IMR-90 (cell line): ENCODE measurements around the gene COL1A1. TPM values are rescaled to one million over a fixed set of nuclear protein-coding genes. Genes with fewer than 3 reads are reported as not detected.

Experiments used
- ATAC-seq: fragments of 200-7000 bp; cut with Tn5 transposase; 2 replicates; pipeline ENCODE4 v1.9.1; 2020; ENCODE audit warnings: low read depth, mild to moderate bottlenecking, moderate library complexity
- BruUV-seq: library from RNA; stranded (reverse); fragments of 400-500 nt; replicated peaks from 2 replicates; lab custom pipeline; 2021; lab: Mats Ljungman, UMichigan
- CTCF ChIA-PET: fragments of 300-600 bp; formaldehyde crosslinking; extraction: SDS; loops from one replicate; lab custom pipeline; 2021; ENCODE audit warnings: antibody characterized with exemption; lab: Yijun Ruan, JAX
- POLR2A ChIA-PET: fragments of 300-600 bp; sonication (Branson Sonifier 250); formaldehyde crosslinking; loops from one replicate; lab custom pipeline; 2022; ENCODE audit warnings: antibody characterized with exemption; ENCODE audit not compliant: unreplicated experiment; lab: Charles Lee
- DNase-seq: peaks from one replicate; pipeline ENCODE4 v3.0.0; 2013
- H2AFZ ChIP-seq: replicated peaks from 2 replicates; pipeline ENCODE3; 2013; ENCODE audit warnings: low read length, mild to moderate bottlenecking; ENCODE audit not compliant: poor library complexity
- H2AK5ac ChIP-seq: 2 replicates; pipeline ENCODE4 v1.6.1; 2013; ENCODE audit warnings: low read depth, low read length, inconsistent platforms
- H2AK9ac ChIP-seq: replicated peaks from 2 replicates; pipeline ENCODE3; 2013; ENCODE audit warnings: mild to moderate bottlenecking, low read depth, low read length, moderate library complexity; ENCODE audit not compliant: poor library complexity
- H2BK120ac ChIP-seq: 2 replicates; pipeline ENCODE4 v1.6.1; 2013; ENCODE audit warnings: low read depth, low read length, inconsistent platforms
- H2BK15ac ChIP-seq: 3 replicates; pipeline ENCODE4 v1.6.1; 2013; ENCODE audit warnings: low read depth, low read length, inconsistent platforms
- H2BK20ac ChIP-seq: 2 replicates; pipeline ENCODE4 v1.6.1; 2013; ENCODE audit warnings: low read depth, mild to moderate bottlenecking, inconsistent platforms, low read length, moderate library complexity
- H2BK5ac ChIP-seq: 2 replicates; pipeline ENCODE4 v1.6.1; 2013; ENCODE audit warnings: mild to moderate bottlenecking, low read depth, low read length, inconsistent platforms; ENCODE audit not compliant: poor library complexity, severe bottlenecking
- H3K14ac ChIP-seq: replicated peaks from 2 replicates; pipeline ENCODE4 v1.6.1; 2013; ENCODE audit warnings: low read depth, low read length, inconsistent platforms
- H3K18ac ChIP-seq: 2 replicates; pipeline ENCODE4 v1.6.1; 2013; ENCODE audit warnings: low read depth, low read length, control low read depth
- H3K23ac ChIP-seq: 2 replicates; pipeline ENCODE4 v1.6.1; 2013; ENCODE audit warnings: low read depth, low read length, inconsistent platforms
- H3K27ac ChIP-seq: 2 replicates; pipeline ENCODE4 v1.5.1; 2013; ENCODE audit warnings: mild to moderate bottlenecking, control low read depth, low read length; ENCODE audit not compliant: insufficient read depth
- H3K27me3 ChIP-seq: 2 replicates; pipeline ENCODE4 v1.6.1; 2013; ENCODE audit warnings: low read length; ENCODE audit not compliant: control insufficient read depth, insufficient read depth
- H3K36me3 ChIP-seq: 2 replicates; pipeline ENCODE4 v1.6.1; 2013; ENCODE audit warnings: low read length, mixed read lengths; ENCODE audit not compliant: control insufficient read depth, insufficient read depth
- H3K4ac ChIP-seq: 2 replicates; pipeline ENCODE4 v1.6.1; 2013; ENCODE audit warnings: low read depth, low read length, inconsistent platforms
- H3K4me1 ChIP-seq: 2 replicates; pipeline ENCODE4 v1.6.1; 2013; ENCODE audit warnings: low read length, mixed read lengths; ENCODE audit not compliant: control insufficient read depth, insufficient read depth
- H3K4me2 ChIP-seq: 2 replicates; pipeline ENCODE4 v1.6.1; 2013; ENCODE audit warnings: low read depth, mild to moderate bottlenecking, control low read depth, low read length, moderate library complexity
- H3K4me3 ChIP-seq: 2 replicates; pipeline ENCODE4 v1.5.1; 2013; ENCODE audit warnings: low read depth, mild to moderate bottlenecking, control low read depth, low read length, moderate library complexity; ENCODE audit not compliant: insufficient read depth
- H3K56ac ChIP-seq: 2 replicates; pipeline ENCODE4 v1.6.1; 2013; ENCODE audit warnings: low read length, inconsistent platforms; ENCODE audit not compliant: insufficient read depth; ENCODE audit errors: extremely low read depth
- H3K79me1 ChIP-seq, 2 experiments: 2 replicates each; pipeline ENCODE4 v1.6.1; 2013; ENCODE audit warnings: low read length in 2 of 2, inconsistent platforms in 1 of 2, low read depth in 1 of 2
- H3K9ac ChIP-seq: 2 replicates; pipeline ENCODE4 v1.6.1; 2013; ENCODE audit warnings: low read depth, low read length, control low read depth
- H3K9me1 ChIP-seq: 2 replicates; pipeline ENCODE4 v1.6.1; 2013; ENCODE audit warnings: low read length, inconsistent platforms; ENCODE audit not compliant: insufficient read depth
- H3K9me3 ChIP-seq: 2 replicates; pipeline ENCODE4 v1.6.1; 2013; ENCODE audit warnings: low read length; ENCODE audit not compliant: control insufficient read depth, insufficient read depth
- H4K20me1 ChIP-seq: 2 replicates; pipeline ENCODE4 v1.6.1; 2013; ENCODE audit warnings: low read length, inconsistent platforms; ENCODE audit not compliant: insufficient read depth
- H4K5ac ChIP-seq: 2 replicates; pipeline ENCODE4 v1.6.1; 2013; ENCODE audit warnings: mild to moderate bottlenecking, low read depth, low read length, control low read depth
- H4K8ac ChIP-seq, 2 experiments: 2 replicates each; pipeline ENCODE4 v1.6.1; 2013; ENCODE audit warnings: low read depth in 2 of 2, low read length in 2 of 2, control low read depth in 1 of 2, inconsistent platforms in 1 of 2
- H4K91ac ChIP-seq: 2 replicates; pipeline ENCODE4 v1.6.1; 2013; ENCODE audit warnings: low read depth, low read length, inconsistent platforms; ENCODE audit not compliant: insufficient read depth
- BHLHE40 ChIP-seq: fragments of 150-350 bp; IDR thresholded peaks from 2 replicates; pipeline ENCODE4 v1.6.1; 2016; ENCODE audit warnings: mild to moderate bottlenecking, low read depth, low read length
- CEBPB ChIP-seq: IDR thresholded peaks from 2 replicates; pipeline ENCODE4 v1.6.1; 2012; ENCODE audit warnings: low read depth, low read length, improper control_type of control experiment
- CHD1 ChIP-seq: IDR thresholded peaks from 2 replicates; pipeline ENCODE4 v1.6.1; 2012; ENCODE audit warnings: low read depth, low read length, improper control_type of control experiment
- FOS ChIP-seq: fragments of 150-350 bp; IDR thresholded peaks from 2 replicates; pipeline ENCODE4 v1.6.1; 2016; ENCODE audit warnings: low read depth, low read length
- MAZ ChIP-seq: IDR thresholded peaks from 2 replicates; pipeline ENCODE4 v1.6.1; 2012; ENCODE audit warnings: low read depth, mild to moderate bottlenecking, low read length, improper control_type of control experiment, moderate library complexity, borderline replicate concordance
- MXI1 ChIP-seq: IDR thresholded peaks from 2 replicates; pipeline ENCODE4 v1.6.1; 2012; ENCODE audit warnings: low read depth, mild to moderate bottlenecking, low read length, moderate library complexity, borderline replicate concordance
- NFE2L2 ChIP-seq: fragments of 150-350 bp; IDR thresholded peaks from 2 replicates; pipeline ENCODE4 v1.6.1; 2016; ENCODE audit warnings: low read depth, mild to moderate bottlenecking, low read length
- RAD21 ChIP-seq: IDR thresholded peaks from 2 replicates; pipeline ENCODE4 v1.6.1; 2012; ENCODE audit warnings: low read length, improper control_type of control experiment
- SMC3 ChIP-seq: fragments of 150-350 bp; IDR thresholded peaks from 2 replicates; pipeline ENCODE4 v1.6.1; 2016; ENCODE audit warnings: low read depth, mild to moderate bottlenecking, antibody characterized with exemption, low read length, moderate library complexity
- USF2 ChIP-seq: fragments of 150-350 bp; IDR thresholded peaks from 2 replicates; pipeline ENCODE4 v1.6.1; 2017; ENCODE audit warnings: mild to moderate bottlenecking, antibody characterized with exemption, low read length, low read depth
- WGBS, 2 experiments: methylation state at CpG; one replicate each; pipeline versions ENCODE4 v1.1.5 to v1.1.7; 2013; ENCODE audit warnings: missing lambda C conversion rate in 2 of 2; ENCODE audit not compliant: insufficient read length in 1 of 2; ENCODE audit errors: extremely low coverage in 2 of 2; 5-methylcytosine and 5-hydroxymethylcytosine counted together
- dilution Hi-C: fragments of 300-500 bp; cut with HindIII; formaldehyde crosslinking; loops from one replicate; pipeline ENCODE4 v1.14.3; 2018; ENCODE audit warnings: low sequenced_read_pairs; ENCODE audit not compliant: unreplicated experiment
- in situ Hi-C: fragments of 300-500 bp; cut with MboI; formaldehyde crosslinking; loops from 3 replicates; pipeline ENCODE4 v1.14.3; 2019; ENCODE audit warnings: low sequenced_read_pairs, inconsistent platforms, mixed read lengths
- intact Hi-C: fragments of 100-400 bp; cut with micrococcal nuclease; formaldehyde crosslinking; loops from 2 replicates; pipeline ENCODE4 v1.10.0; 2022
- polyA plus RNA-seq, 3 experiments: library from polyadenylated mRNA; depleted of rRNA; stranded (reverse); fragments of >200 nt; gene quantifications; 2 replicates each; pipeline ENCODE4 v1.2.3, GENCODE V29; 2012; ENCODE audit warnings: low replicate concordance in 1 of 3
- total RNA-seq: library from RNA; depleted of rRNA; stranded (reverse); fragments of >200 nt; gene quantifications from 2 replicates; pipeline ENCODE4 v1.2.3, GENCODE V29; 2012

The COL1A1 gene
- total and polyA plus RNA-seq, 2 of the 4 experiments (the other 2 are of a cell fraction) = 2,180 to 4,350 TPM

- in situ Hi-C loops = no loop called here
- H3K4me1 ChIP-seq = peaks cover 50% of the 10 kb centered on the region
- peaks cover 10% of the 10 kb centered on the region for H3K36me3 ChIP-seq
- H3K79me1 ChIP-seq = peaks cover 14 to 62% of the 10 kb centered on the region in 2 experiments; a peak in 3 of 4 replicates
- peak overlapping the region; percentile 100 for H4K91ac ChIP-seq
- peak overlapping the region; percentile 59 for H3K4me2 ChIP-seq
- peak overlapping the region; percentile 99 for H2AK5ac ChIP-seq
- WGBS, 2 experiments = 8% methylated on average over 2 of the region's 13 CpGs; no CpG with 5 or more reads in 1 of the 2 experiments
- ChIA-PET POLR2A (interaction anchor here (0.6 to 8.6 kb wide), 13 partner anchors 9 to 88 kb away, joined by 3 to 149 read pairs (median 4); no protein-coding TSS in a partner anchor), CTCF (interaction anchor here (1.2 to 1.5 kb wide), 3 partner anchors 9 to 68 kb away, joined by 3 to 4 read pairs (median 3); no protein-coding TSS in a partner anchor)
- TF ChIP-seq BHLHE40 (peak; percentile 53), SMC3 (peak; percentile 34; the same call in 1 of the 2 replicates), CEBPB (no peak), MAZ (peak; percentile 92), NFE2L2 (no peak), RAD21 (peak; percentile 29), FOS (0 out of 2 replicates have a peak, but pooled peaks have one; percentile 17), USF2 (no peak), CHD1 (no peak), MXI1 (peak; percentile 81)
- BruUV-seq = no TSS peak
- peak overlapping the region; percentile 74 for H2AFZ ChIP-seq
- peak overlapping the region; percentile 97 for H3K23ac ChIP-seq
- no peaks in the 10 kb centered on the region for H3K27me3 ChIP-seq
- ATAC-seq = peak; percentile 8
- H3K4ac ChIP-seq = peak overlapping the region; percentile 99
- DNase-seq = peak; percentile 96
- peak overlapping the region; percentile 94 for H3K56ac ChIP-seq
- H2BK120ac ChIP-seq = peak overlapping the region; percentile 99
- H3K9ac ChIP-seq = peak overlapping the region; percentile 71
- intact Hi-C loops = no loop called here
- peak overlapping the region; percentile 94 to 96 for H4K8ac ChIP-seq
- H3K27ac ChIP-seq = peak overlapping the region; percentile 96
- H3K18ac ChIP-seq = peak overlapping the region; percentile 82
- H3K9me3 ChIP-seq = no peaks in the 10 kb centered on the region
- H4K5ac ChIP-seq = peak overlapping the region; percentile 75
- peak overlapping the region; percentile 98 for H2BK20ac ChIP-seq
- H3K4me3 ChIP-seq = no peak overlapping the region
- H3K14ac ChIP-seq = peak overlapping the region; percentile 97
- H2BK15ac ChIP-seq = peak overlapping the region; percentile 98; the same call in 2 of the 3 replicates
- H4K20me1 ChIP-seq = peaks cover 26% of the 10 kb centered on the region
- H3K9me1 ChIP-seq = peaks cover 21% of the 10 kb centered on the region
- dilution Hi-C loops = no loop called here
- H2BK5ac ChIP-seq = peak overlapping the region; percentile 97
- H2AK9ac ChIP-seq = peak overlapping the region; percentile 100
Measured at GRCh38 chr17:50203604-50204345, 2.3 kb upstream of the COL1A1 start.
